ENCODE results near the gene CAST.

Gene CAST

GRCh38 chr5:96654209-96654608, 8.0 kb upstream of the CAST start:
- Mint-ChIP-seq H3K36me3 (ENCODE audit: low read depth) (no peaks in the 10 kb centered on the region), H3K4me1 (peaks cover 30% of the 10 kb centered on the region)

DNA sequence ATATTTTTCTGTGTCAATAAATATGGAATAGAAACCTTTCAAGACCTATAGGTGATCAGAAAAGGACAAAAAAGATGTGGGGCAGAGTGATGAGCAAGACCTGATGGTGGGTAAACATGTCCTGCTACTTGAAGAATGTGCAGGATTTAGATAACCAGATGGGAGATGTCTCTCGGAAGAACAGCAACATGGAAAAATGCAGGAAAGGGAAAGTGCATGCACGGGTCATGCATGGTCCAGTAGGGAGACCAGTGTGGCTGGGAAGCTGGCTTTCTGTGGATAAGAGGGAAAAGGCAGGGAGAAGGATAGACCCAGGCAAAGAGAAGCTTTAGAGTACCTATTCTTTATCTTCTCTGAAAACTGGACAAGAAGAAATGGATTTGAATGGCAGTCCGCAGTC, 7.1 kb upstream of the CAST start:
- no peaks in the 10 kb centered on the region for H3K36me3 Mint-ChIP-seq (ENCODE audit: low read depth)
- ATAC-seq: no peak
- no peaks in the 10 kb centered on the region for H3K9me3 Mint-ChIP-seq
- DNase-seq: no peak
- H3K4me3 Mint-ChIP-seq: no peak overlapping the region
- peaks cover 30% of the 10 kb centered on the region for H3K4me1 Mint-ChIP-seq
- H3K27ac Mint-ChIP-seq: no peak overlapping the region
- H3K27me3 Mint-ChIP-seq: peaks cover 25% of the 10 kb centered on the region

More at GRCh38 chr5:96654209-96654608, 8.0 kb upstream of the CAST start:
- no peak overlapping the region for H3K27ac Mint-ChIP-seq
- H3K4me3 Mint-ChIP-seq: no peak overlapping the region
- no peaks in the 10 kb centered on the region for H3K9me3 Mint-ChIP-seq
- peaks cover 20% of the 10 kb centered on the region for H3K27me3 Mint-ChIP-seq
- DNase-seq: no peak
- no peak for ATAC-seq

- no peak for ATAC-seq
- DNase-seq: no peak
These were observed 6.7 kb upstream of the CAST start for GRCh38 chr5:96655506-96655905.

GRCh38 chr5:96657068-96657467, 5.1 kb upstream of the CAST start:
- DNase-seq: peak; percentile 45
- Mint-ChIP-seq H3K9me3 (no peaks in the 10 kb centered on the region), H3K27me3 (peaks cover 23% of the 10 kb centered on the region), H3K4me3 (no peak overlapping the region), H3K4me1 (peaks cover 47% of the 10 kb centered on the region), H3K36me3 (ENCODE audit: low read depth) (no peaks in the 10 kb centered on the region), H3K27ac (peak overlapping the region; percentile 39)
- ATAC-seq: peak; percentile 58

More at GRCh38 chr5:96655506-96655905, 6.7 kb upstream of the CAST start:
- no peaks in the 10 kb centered on the region for H3K9me3 Mint-ChIP-seq
- H3K4me1 Mint-ChIP-seq: peaks cover 32% of the 10 kb centered on the region
- H3K27me3 Mint-ChIP-seq: peaks cover 27% of the 10 kb centered on the region
- H3K4me3 Mint-ChIP-seq: no peak overlapping the region
- no peaks in the 10 kb centered on the region for H3K36me3 Mint-ChIP-seq (ENCODE audit: low read depth)
- H3K27ac Mint-ChIP-seq: no peak overlapping the region

GRCh38 chr5:96658272-96658671, 3.9 kb upstream of the CAST start:
- DNase-seq (no peak), ATAC-seq (no peak)
- no peaks in the 10 kb centered on the region for H3K9me3 Mint-ChIP-seq
- H3K4me1 Mint-ChIP-seq: peaks cover 51% of the 10 kb centered on the region
- H3K4me3 Mint-ChIP-seq: no peak overlapping the region
- H3K27ac Mint-ChIP-seq: no peak overlapping the region
- no peaks in the 10 kb centered on the region for H3K36me3 Mint-ChIP-seq (ENCODE audit: low read depth)
- peaks cover 23% of the 10 kb centered on the region for H3K27me3 Mint-ChIP-seq

GRCh38 chr5:96659170-96659569, 3.0 kb upstream of the CAST start:
- DNase-seq (no peak), ATAC-seq (no peak)
- Mint-ChIP-seq H3K9me3 (no peaks in the 10 kb centered on the region), H3K27ac (no peak overlapping the region), H3K36me3 (ENCODE audit: low read depth) (no peaks in the 10 kb centered on the region), H3K4me3 (no peak overlapping the region), H3K4me1 (peaks cover 58% of the 10 kb centered on the region), H3K27me3 (peaks cover 22% of the 10 kb centered on the region)

GRCh38 chr5:96660971-96661854, 963 bp upstream of the CAST start:
- H3K4me3 Mint-ChIP-seq: peak overlapping the region; percentile 96
- no peak for ATAC-seq
- no peaks in the 10 kb centered on the region for H3K36me3 Mint-ChIP-seq (ENCODE audit: low read depth)
- peaks cover 11% of the 10 kb centered on the region for H3K27me3 Mint-ChIP-seq
- peak; percentile 27 for DNase-seq
- no peaks in the 10 kb centered on the region for H3K9me3 Mint-ChIP-seq
- H3K4me1 Mint-ChIP-seq: peaks cover 50% of the 10 kb centered on the region
- peak overlapping the region; percentile 92 for H3K27ac Mint-ChIP-seq

GRCh38 chr5:96662725-96663518, 746 bp downstream of the CAST start:
- ATAC-seq (peak; percentile 86), DNase-seq (peak; percentile 89)
- Mint-ChIP-seq H3K9me3 (no peaks in the 10 kb centered on the region), H3K4me1 (peaks cover 41% of the 10 kb centered on the region), H3K27ac (peak overlapping the region; percentile 91), H3K36me3 (ENCODE audit: low read depth) (no peaks in the 10 kb centered on the region), H3K27me3 (peaks cover 11% of the 10 kb centered on the region), H3K4me3 (peak overlapping the region; percentile 96)

GRCh38 chr5:96663608-96664007, 1.4 kb downstream of the CAST start:
- Mint-ChIP-seq H3K27ac (peak overlapping the region; percentile 91), H3K4me1 (peaks cover 43% of the 10 kb centered on the region), H3K27me3 (peaks cover 11% of the 10 kb centered on the region), H3K4me3 (peak overlapping the region; percentile 96), H3K36me3 (ENCODE audit: low read depth) (no peaks in the 10 kb centered on the region), H3K9me3 (no peaks in the 10 kb centered on the region)
- DNase-seq (no peak), ATAC-seq (no peak)

- H3K27ac Mint-ChIP-seq: no peak overlapping the region
- no peaks in the 10 kb centered on the region for H3K9me3 Mint-ChIP-seq
- no peaks in the 10 kb centered on the region for H3K36me3 Mint-ChIP-seq (ENCODE audit: low read depth)
- H3K4me3 Mint-ChIP-seq: no peak overlapping the region
- H3K27me3 Mint-ChIP-seq: peaks cover 8% of the 10 kb centered on the region
- ATAC-seq (no peak), DNase-seq (no peak)
- peaks cover 43% of the 10 kb centered on the region for H3K4me1 Mint-ChIP-seq
These were observed 2.5 kb downstream of the CAST start for GRCh38 chr5:96664669-96665068.

GRCh38 chr5:96668725-96669124, 6.5 kb downstream of the CAST start:
- H3K4me3 Mint-ChIP-seq: no peak overlapping the region
- ATAC-seq (no peak), DNase-seq (no peak)
- peaks cover 4% of the 10 kb centered on the region for H3K36me3 Mint-ChIP-seq (ENCODE audit: low read depth)
- H3K27ac Mint-ChIP-seq: no peak overlapping the region
- peaks cover 22% of the 10 kb centered on the region for H3K4me1 Mint-ChIP-seq
- H3K9me3 Mint-ChIP-seq: no peaks in the 10 kb centered on the region
- H3K27me3 Mint-ChIP-seq: no peaks in the 10 kb centered on the region

DNA sequence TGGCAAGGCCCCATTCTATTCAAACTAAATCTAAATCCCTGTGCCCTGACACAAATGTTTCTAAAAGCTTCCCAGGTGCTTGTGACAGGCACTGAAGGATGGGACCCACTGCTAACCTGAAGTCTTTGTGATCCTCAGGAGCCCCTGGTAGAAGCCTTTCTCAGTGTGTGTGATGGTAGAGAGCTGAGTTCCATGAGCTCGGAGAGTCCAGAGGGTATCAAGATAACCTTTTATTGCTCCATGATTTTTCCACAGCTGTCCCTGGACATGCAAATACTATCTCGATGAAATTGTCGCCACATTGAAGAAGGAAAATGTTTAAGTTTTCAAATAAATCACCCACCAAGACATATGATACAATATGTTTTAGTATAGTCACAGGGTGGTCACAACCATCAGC, 7.7 kb downstream of the CAST start:
- Mint-ChIP-seq H3K4me1 (peaks cover 13% of the 10 kb centered on the region), H3K27me3 (no peaks in the 10 kb centered on the region), H3K36me3 (ENCODE audit: low read depth) (peaks cover 4% of the 10 kb centered on the region), H3K4me3 (no peak overlapping the region), H3K27ac (no peak overlapping the region), H3K9me3 (no peaks in the 10 kb centered on the region)
- no peak for DNase-seq
- ATAC-seq: no peak

GRCh38 chr5:96671441-96671840, 9.3 kb downstream of the CAST start:
- no peaks in the 10 kb centered on the region for H3K27me3 Mint-ChIP-seq
- no peak overlapping the region for H3K4me3 Mint-ChIP-seq
- no peaks in the 10 kb centered on the region for H3K9me3 Mint-ChIP-seq
- no peak for DNase-seq
- H3K27ac Mint-ChIP-seq: no peak overlapping the region
- H3K4me1 Mint-ChIP-seq: peaks cover 12% of the 10 kb centered on the region
- no peak for ATAC-seq
- peaks cover 6% of the 10 kb centered on the region for H3K36me3 Mint-ChIP-seq (ENCODE audit: low read depth)

DNA sequence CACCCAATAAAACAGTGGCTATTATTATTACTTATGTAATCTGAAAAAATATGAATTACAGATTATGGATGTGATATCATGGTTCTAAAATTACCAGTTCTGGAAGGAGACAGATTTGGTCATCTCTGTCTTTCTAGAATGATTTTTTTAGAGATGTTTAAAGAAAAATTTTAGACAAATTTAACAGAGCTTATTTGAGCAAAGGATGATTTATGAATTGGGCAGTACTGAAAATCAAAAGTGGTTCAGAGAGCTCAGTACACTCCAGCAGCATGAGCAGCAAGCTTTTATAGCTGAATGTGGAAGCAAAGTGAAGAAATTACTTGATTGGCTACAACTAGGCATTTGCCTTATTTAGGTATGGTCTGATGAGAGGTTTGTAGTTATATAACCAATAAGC, 11.0 kb downstream of the CAST start:
- Mint-ChIP-seq H3K9me3 (no peaks in the 10 kb centered on the region), H3K27me3 (no peaks in the 10 kb centered on the region), H3K4me1 (peaks cover 7% of the 10 kb centered on the region), H3K36me3 (ENCODE audit: low read depth) (peaks cover 11% of the 10 kb centered on the region), H3K27ac (no peak overlapping the region), H3K4me3 (no peak overlapping the region)
- DNase-seq: no peak
- no peak for ATAC-seq

DNA sequence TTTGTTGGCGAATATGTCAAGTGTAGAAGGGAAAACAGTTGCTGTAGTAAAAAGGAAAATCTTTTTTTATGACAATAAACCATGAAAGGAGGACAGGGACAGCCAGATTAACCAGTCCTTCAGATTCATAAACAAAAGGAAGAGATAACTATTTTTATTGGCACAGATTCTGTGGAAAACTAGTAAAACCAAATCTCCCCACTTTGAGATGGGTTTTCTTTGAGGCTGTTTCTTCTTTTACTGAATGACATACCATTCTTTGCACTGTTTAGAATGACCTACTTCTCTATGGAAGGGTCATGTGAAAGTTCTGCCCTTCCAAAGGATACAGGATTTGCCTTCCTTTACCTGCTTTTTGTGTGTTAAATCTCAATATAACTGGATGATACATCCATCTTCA, 13.7 kb downstream of the CAST start:
- Mint-ChIP-seq H3K36me3 (ENCODE audit: low read depth) (peaks cover 17% of the 10 kb centered on the region), H3K4me1 (peaks cover 6% of the 10 kb centered on the region), H3K4me3 (no peak overlapping the region), H3K27ac (no peak overlapping the region), H3K27me3 (no peaks in the 10 kb centered on the region), H3K9me3 (no peaks in the 10 kb centered on the region)
- ATAC-seq: no peak
- DNase-seq: no peak

All from activated naive CD8-positive, alpha-beta T cell treated with anti-CD3 and anti-CD28 coated beads, Interleukin-2, amount 50 U/mL, for 24 hours (primary cell).